GM19397 (cell line): ENCODE data around the gene ARID4A.
"Not testable (repeated sequence)": the region's sequence is repeated elsewhere in the genome, so short reads cannot be mapped to it uniquely, and the experiment has no call there.

Experiments used
- ATAC-seq: cut with Tn5 transposase; IDR thresholded peaks from one replicate; pipeline ENCODE4 v1.9.1; 2021; ENCODE audit warnings: mild to moderate bottlenecking, moderate library complexity; ENCODE audit not compliant: unreplicated experiment

Gene ARID4A

DNA sequence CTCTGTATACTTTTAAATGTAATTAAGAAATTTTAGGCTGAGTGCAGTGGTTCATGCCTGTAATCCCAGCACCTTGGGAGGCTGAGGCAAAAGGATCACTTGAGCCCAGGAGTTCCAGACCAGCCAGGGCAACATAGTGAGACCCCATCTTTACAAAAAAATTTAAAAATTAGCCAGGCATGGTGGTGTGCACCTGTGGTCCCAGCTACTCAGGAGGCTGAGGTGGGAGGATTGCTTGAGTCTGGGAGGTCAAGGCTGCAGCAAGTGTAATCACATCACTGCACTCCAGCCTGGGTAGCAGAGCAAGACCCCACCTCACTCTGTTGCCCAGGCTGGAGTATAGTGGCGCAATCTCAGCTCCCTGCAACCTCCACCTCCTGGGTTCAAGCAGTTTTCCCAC, 63.9 kb downstream of the ARID4A start:
- ATAC-seq: not testable (repeated sequence)

DNA sequence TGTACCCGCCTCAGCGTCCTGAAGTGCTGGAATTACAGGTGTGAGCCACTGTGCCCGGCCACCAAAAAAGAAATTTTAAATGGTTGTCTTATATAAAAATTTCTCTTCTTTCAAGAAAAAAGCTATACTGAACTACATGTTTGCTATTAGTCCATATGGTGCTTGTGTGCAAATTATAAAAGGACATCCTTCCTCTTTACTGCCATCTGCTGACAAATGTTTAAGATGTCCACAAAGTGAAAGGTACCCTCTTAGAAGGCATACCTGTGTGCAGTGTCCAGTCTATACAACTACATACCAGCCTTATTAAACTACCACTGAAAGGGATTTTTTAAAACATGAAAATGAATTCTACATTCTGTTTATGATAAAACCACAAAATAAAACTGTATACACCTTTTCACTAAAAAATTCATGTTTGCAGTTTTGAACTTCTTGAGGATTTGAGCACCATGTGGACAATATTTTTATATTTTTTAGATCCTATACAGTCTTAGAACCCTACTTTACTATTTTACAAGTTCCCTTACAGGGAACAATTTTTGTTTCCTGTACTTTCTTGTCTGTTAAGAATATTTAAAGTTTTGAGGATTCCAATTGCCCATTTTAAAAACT, 64.5 kb downstream of the ARID4A start:
- no peak for ATAC-seq

GRCh38 chr14:58364316-58364715, 66.0 kb downstream of the ARID4A start:
- ATAC-seq: no peak

DNA sequence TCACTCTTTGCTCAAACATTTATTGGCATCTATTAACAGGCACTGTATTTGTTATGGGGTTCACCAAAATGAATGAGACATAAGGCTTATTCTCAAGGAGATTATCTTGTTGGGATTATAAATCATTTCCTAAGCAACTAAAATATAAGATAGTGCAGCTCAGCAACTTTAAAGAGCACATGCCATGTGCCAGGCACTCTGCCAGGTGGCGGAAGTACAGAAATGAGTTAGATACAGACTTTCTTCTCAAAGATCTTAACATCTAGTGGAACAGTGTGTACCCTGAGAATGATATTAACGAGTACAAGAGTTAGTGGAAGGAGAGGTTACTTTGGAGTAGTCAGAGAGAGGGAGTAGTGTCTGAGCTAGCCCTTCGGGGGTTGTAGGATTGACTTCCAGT, 68.9 kb downstream of the ARID4A start:
- ATAC-seq: no peak

GRCh38 chr14:58368956-58369355, 70.6 kb downstream of the ARID4A start:
- ATAC-seq: no peak

DNA sequence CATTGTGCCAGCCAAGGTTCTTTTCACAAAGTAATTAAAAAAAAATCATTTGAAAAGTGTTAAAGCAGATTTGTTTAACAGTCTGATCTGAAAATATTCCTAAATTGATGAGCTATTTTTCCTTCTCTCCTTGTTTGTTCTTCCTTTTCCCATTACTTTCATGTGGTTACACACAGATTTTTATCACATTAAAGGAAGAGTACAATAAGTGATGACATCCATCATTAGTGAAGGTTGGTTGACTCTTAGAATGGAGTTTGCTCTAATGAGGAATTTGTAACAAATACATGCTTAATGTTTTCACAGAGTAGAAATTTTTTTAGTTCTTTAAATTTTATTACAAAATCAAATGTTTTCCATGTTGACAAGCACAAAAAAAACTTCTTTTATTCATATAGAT, 78.4 kb downstream of the ARID4A start:
- no peak for ATAC-seq

DNA sequence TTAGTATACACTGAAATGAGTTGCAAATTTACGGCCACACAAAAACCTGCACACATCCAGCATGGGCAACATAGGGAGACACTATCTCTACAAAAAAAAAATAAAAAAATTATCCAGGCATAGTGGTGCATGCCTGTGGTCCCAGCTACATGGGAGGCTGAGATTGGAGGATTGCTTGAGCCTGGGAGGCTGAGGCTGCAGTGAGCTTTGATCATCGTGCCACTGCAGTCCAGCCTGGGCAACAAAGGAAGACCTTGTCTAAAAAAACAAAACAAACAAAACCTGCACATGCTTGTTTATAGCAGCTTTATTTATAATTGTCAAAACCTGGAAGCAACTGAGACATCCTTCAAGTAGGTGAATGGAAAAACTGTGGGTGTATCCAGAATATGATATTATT, 92.5 kb downstream of the ARID4A start:
- no peak for ATAC-seq

DNA sequence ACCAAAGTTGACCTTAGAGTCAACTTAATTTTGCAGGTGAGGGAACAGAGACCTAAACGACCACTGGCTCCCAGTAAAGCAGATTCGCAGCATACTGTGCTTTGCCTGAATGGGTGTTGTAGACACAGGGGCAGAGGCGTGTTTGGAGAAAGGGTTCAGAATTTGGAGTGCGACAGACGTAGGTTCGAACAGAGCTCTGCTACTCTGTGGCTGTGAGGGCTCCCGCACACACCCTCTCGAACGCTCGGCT, 97.1 kb downstream of the ARID4A start:
- no peak for ATAC-seq

DNA sequence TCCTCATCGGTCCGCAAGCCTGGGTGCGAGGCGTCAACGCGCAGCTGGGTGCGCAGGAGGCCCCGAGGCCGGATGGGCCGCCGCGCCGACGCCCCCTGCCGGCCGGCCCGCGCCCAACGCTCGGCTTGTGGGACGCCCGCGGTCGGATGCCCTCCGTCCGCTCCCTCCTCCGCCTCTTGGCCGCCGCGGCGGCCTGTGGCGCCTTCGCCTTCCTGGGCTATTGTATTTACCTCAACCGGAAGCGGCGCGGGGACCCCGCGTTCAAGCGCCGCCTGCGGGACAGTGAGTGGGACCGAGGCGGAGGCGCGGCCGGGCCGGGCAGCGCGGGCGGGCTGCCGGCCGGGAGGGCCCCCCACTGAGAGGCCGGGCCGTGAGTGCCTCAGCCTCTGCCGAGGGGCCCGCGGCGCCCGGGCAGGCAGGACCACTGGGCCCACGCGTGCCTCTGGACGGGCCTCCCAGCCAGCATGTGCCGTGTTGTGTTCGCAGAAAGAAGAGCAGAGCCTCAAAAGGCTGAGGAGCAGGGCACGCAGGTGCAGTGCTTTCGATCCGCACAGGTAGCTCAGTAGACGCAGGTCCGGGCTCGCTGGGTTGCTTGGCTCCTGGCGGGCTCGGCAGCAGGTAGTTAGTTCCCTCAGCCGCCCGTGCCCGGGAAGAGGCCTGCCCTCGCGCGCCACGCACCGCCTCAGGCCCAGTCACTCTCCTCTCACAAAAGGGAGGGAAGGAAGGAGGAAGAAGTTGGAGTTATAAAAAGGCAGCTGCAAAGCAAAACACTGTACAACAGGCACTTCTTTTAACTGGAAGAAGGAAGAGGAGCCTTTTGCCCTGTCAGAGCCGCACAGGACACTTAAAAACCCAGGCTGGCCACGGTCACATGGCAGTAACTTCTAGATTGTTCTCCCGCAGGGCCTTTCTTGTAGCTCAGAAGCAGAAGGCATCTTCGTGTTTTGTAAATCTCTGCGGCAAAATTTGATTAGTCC, 97.7 kb downstream of the ARID4A start, which contains the start of gene TOMM20L:
TOMM20L (plus strand) TSS at position 119 of the 977 bp plus-strand sequence; CDS start at position 147, 28 bp downstream.
- ATAC-seq: peak; percentile 94

DNA sequence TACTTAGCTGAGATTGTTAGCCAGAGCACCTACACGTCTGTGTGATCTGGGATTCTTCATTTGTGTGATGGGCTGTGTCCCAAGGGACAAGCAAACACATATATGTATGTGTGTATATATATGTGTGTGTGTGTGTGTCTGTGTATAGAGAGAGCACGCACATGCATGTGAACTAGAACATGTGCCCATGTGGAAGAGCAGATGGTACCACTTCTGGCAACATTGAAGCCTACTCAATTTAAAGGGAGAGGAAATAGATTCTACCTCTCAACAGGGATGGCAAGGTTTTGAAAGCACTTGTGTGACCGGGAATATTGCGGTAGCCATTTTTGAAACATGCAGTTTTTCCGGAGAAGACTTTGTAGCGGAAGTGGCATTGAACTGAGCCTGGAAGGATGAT, 98.8 kb downstream of the ARID4A start:
- no peak for ATAC-seq

DNA sequence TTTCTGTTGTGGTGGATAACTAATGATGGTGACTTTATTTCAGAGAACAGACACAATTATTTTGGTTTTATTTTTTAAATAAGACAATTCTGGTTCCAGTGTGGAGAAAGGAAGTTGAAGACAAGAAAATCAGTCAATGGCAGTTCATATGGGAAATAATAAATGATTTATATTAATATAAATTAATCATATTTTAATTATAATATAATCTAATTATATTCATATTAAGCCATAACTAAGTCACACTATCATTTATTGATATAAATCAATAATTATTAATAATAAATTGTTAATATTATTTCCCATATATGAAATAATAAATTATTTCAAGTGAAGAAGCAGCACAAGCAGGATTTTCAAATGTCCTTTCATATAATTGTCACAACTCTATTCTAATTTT, 100.1 kb downstream of the ARID4A start:
- no peak for ATAC-seq

DNA sequence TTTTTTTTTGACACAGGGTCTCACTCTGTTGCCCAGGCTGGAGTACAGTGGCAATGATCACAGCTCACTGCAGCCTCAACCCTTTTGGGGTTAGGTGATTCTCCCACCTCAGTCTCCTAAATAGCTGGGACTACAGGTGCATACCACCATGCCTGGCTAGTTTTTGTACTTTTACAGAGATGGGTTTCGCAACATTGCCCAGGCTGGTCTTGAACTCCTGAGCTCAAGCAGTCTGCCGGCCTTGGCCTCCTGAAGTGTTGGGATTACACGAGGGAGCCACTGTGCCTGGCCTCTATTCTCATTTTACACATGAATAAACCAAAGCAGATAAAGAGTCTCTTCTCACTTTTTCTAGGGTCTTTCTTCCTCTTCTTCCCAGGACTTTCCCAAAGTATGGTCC, 100.5 kb downstream of the ARID4A start:
- ATAC-seq: no peak

- no peak for ATAC-seq
These were observed 103.2 kb downstream of the ARID4A start for GRCh38 chr14:58401587-58401986.

DNA sequence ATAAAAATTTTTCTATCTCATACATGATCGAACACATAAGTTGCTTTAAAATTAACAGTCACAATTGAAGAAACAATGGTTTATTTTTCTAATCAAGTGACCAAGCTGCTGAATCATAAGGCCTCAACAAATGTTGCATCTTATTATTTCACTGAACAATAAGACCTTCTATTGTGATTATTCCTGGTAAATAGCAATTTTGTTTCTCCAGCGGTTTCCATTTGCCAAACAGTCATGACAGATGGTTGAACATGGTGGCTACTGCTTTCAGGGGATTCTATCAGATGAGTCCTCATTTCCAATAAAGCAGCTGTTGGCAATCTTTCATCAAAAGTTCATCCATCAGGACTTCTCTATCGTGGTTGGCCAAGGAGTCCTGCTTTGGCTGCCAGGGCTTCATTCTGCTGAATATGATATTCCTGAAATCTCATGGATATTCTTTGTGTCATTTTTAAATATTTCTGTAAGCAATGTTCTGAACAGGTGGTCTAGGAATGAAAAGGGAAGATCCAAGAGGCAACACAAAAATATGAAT, 110.4 kb downstream of the ARID4A start:
- no peak for ATAC-seq

GRCh38 chr14:58414845-58415244, 116.5 kb downstream of the ARID4A start:
- no peak for ATAC-seq

- ATAC-seq: no peak
These were observed 117.5 kb downstream of the ARID4A start for GRCh38 chr14:58415636-58416547.

DNA sequence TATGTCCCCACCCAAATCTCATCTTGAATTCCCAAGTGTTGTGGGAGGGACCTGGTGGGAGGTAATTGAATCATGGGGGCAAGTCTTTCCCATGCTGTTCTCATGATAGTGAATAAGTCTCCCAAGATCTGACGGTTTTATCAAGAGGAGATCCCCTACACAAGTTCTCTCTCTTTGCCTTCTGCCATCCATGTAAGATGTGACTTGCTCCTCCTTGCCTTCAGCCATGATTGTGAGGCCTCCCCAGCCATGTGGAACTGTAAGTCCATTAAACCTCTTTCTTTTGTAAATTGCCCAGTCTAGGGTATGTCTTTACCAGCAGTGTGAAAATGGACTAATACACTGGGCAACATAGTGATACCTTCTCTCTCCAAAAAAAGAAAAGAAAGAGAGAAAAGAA, 118.6 kb downstream of the ARID4A start:
- not testable (repeated sequence) for ATAC-seq
